GM18520 (cell line): ENCODE results near the gene OVOL3.

ENCODE experiments used
- ATAC-seq: cut with Tn5 transposase; IDR thresholded peaks from one replicate; pipeline ENCODE4 v1.9.1; 2021; ENCODE audit not compliant: unreplicated experiment

The OVOL3 gene

DNA sequence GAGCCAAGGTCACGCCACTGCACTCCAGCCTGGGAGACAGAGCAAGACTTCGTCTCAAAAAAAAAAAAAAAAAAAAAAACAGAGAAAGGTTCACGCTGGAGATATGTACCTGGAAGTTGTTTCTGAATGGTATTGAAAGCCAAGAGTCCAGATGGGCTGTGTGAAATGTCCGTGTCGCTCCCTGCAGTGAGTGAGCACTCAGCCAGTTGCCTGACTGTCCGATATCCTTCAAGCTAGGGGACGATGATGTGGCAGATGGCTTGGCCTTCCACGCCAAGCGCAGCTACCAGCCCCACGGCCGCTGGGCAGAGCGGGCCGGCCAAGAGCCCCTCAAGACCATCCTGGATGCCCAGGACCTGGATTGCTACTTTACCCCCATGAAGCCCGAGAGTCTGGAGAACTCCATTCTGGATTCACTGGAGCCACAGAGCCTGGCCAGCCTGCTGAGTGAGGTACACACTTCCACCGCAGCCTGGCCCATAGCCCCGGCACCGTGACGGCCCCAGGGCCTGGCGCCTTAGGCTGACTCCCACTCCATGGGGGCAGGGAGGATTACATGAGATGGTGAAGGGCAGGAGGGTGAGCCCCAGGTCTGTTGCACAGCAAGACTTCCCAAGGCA lies 11.7 kb upstream of the OVOL3 start:
- ATAC-seq = no peak

DNA sequence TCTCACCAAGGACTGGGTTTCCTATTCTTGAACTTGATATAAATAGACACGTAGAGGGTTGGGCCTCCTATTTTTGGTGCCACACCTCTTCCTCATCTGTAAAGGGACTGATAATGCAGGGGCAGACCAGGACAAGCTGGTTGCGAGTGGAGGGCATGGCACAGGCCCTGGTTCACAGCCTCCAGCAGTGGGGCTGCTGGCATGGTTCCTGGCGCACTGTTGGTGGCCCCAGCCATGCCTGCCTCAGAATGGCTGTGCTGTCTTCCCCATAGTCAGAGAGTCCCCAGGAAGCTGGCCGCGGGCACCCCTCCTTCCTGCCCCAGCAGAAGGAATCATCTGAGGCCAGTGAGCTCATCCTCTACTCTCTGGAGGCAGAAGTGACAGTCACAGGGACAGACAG lies 10.5 kb upstream of the OVOL3 start:
- no peak for ATAC-seq

DNA sequence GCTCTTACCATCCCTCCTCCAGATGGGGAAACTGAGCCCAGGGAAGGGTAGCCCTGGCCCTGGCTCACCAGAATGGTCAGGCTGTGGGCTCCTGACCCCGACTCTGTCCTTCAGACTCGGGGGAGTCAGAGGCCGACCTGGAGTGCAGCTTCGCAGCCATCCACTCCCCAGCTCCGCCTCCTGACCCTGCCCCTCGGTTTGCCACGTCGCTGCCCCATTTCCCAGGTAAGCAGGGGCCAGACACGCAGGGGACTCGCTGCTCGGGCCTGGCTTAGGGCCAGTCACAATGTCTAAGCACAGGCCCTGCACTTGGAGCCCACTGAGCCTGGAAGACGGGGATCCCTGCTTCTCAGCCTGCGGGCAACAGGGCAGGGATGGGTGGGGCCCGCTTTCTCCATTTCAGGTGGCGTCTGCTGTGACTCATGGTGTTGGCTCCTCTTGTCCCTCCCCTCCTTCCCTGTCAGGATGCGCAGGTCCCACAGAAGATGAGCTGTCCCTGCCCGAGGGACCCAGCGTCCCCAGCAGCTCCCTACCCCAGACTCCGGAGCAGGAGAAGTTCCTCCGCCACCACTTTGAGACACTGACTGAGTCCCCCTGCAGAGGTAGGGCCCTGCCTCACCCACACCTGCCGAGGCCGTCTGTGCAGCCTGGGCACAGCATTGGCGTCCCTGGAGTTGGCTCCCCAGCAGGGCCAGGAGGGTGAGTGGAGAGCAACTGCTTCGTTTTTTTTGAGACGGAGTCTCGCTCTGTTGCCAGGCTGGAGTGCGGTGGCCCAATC lies 9.2 kb upstream of the OVOL3 start:
- ATAC-seq = no peak

DNA sequence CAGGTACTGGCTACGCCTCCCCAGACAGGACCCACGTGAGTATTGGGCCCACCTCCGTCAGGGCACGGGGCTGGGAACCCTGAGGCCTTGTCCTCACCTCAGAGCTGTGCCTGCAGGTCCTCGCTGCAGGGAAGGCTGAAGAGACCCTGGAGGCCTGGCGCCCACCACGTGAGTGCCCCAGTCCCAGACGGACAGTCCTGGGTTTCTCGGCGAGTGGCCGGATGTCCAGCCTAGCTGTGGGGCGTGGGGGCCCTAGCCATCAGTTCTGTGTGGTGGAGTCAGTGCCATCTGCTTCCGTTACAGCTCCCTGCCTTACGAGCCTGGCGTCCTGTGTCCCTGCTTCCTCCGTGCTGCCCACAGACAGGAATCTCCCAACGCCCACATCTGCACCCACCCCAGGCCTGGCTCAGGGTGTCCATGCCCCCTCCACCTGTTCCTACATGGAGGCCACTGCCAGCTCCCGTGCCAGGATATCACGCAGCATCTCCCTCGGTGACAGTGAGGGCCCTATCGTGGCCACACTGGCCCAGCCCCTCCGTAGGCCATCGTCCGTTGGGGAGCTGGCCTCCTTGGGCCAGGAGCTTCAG lies 7.8 kb upstream of the OVOL3 start:
- no peak for ATAC-seq

- no peak for ATAC-seq
Observed at GRCh38 chr19:36103842-36104552, 6.9 kb upstream of the OVOL3 start.

GRCh38 chr19:36106441-36106840 lies 4.5 kb upstream of the OVOL3 start:
- no peak for ATAC-seq

DNA sequence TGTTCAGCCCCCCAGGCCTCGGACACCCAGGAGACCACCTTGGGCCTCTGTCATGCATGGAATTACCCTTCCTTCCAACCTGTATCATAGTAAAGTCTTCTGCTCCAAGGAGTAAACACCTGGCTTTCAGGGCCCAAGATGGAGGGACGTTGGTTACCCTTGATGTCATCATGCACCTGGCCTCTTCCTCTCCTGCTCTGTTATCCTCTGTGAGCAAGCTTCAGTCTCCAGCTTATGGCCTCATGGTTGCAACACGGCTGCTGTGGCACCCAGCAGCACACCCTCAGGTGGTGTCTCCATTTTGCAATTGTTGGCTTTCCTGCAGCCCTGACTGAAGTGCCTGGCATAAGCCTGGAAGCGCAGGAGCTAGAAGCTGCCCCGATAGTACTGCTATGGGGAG lies 4.0 kb upstream of the OVOL3 start:
- no peak for ATAC-seq

GRCh38 chr19:36108684-36109083 lies 2.3 kb upstream of the OVOL3 start:
- ATAC-seq = no peak

DNA sequence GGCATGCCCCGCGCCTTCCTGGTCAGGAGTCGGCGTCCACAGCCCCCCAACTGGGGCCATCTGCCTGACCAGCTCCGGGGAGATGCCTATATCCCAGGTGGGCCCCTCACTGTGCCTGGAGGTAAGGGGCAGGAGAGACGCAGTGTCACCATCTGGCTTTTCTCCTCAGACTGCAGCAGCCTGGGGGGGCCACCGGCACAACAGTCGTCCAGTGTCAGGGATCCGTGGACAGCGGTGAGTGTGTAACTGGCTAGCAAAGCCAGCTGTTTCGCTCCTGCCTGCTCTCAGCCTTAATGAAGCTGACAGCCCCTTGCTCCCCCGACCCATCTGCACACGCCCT lies 227 bp downstream of the OVOL3 start:
- ATAC-seq = no peak

- no peak for ATAC-seq
Observed at GRCh38 chr19:36112678-36113077, 1.7 kb downstream of the OVOL3 start.

DNA sequence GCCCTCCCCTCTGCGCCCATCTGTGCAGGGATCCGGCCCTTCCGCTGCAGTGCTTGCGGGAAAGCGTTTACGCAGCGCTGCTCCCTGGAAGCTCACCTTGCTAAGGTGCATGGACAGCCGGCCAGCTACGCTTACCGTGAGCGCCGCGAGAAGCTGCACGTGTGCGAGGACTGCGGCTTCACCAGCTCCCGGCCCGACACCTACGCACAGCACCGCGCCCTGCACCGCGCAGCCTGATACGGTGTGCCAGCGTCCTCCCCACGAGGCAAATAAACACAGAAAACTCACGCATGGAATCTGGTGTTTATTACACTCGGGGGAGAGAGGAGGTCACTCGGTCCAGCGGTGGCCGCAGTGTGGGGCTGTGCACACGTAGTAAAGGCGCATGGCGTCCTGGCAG lies 2.5 kb downstream of the OVOL3 start:
- no peak for ATAC-seq

DNA sequence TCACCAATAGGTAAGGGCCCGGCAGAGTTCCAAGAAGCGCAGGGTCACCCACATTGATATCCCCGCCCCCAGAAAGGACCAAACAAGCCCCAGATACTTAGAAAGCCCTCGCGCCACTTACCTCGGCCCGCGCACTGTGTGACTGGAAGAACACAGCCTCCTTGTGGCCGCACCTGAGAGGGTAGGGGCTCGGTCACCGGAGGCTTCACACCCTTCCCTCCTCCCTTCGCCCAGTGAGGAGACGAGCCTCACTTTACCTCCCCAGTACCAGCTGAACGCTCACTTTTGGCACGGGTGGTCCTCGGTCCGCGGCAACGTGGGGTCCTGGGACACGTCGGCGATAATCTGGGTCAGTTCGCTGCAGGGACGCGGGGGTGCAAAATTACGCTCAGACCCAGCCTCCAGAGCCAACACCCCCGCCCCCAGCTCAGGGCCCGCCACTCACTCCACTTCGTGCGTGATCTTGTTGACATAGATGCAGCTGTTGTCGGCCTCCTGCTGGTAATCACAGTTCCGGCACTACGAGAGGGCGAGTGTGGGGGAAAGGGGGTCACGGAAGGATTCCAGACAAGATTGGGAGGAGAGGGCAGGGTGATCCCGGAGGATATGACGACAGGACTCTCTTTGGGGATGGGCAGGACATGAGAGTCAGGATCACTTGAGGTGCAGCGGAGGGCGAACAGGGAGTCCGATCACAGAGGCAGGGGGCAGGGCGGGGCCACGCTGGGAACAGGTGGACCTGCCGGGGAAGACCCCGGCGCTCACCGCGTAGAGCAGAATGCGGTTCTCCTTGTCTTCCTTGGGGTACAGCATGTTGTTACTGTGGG lies 3.2 kb downstream of the OVOL3 start:
- no peak for ATAC-seq

- peak; percentile 84 for ATAC-seq
Observed at GRCh38 chr19:36114721-36115452, 3.9 kb downstream of the OVOL3 start, which contains the start of gene POLR2I. POLR2I (minus strand) TSS chr19:36114875; CDS start chr19:36114856, 19 bp downstream.

DNA sequence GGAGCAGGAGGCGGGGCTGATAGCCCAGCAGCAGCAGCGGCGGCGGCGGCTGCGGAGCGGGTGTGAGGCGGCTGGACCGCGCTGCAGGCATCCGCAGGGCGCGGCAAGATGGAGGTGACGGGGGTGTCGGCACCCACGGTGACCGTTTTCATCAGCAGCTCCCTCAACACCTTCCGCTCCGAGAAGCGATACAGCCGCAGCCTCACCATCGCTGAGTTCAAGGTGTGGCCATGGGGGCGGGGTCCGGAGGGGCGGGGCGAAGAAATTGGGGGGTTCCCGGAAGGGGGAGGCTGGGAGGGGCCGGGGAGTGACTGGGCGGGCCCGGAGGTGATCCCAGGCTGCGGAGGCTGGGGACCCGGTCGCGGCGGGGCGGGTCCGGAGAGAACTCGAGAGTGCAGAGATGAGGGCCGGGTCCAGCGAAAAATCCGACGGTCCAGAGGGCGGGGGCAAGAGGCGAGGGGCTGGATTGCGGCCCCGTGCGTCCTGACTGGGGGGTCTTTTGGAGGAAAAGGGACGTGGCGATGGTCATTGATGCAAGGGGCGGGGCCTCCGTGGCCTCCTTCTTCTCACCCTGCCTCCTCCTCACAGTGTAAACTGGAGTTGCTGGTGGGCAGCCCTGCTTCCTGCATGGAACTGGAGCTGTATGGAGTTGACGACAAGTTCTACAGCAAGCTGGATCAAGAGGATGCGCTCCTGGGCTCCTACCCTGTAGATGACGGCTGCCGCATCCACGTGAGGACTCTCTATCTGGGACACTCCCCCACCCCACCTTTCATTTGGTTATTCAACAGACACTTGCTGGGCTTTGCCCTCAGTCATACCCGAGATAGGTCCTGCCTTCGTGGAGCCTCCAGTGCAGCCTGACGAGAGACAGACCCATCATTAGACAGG lies 4.8 kb downstream of the OVOL3 start, which contains the start of gene TBCB:
TBCB (plus strand) TSS at position 16 of the 891 bp plus-strand sequence; CDS start at position 109, 93 bp downstream.
- ATAC-seq = peak; percentile 27

GRCh38 chr19:36116344-36116637 lies 5.3 kb downstream of the OVOL3 start:
- ATAC-seq = no peak

GRCh38 chr19:36120092-36120983 lies 9.4 kb downstream of the OVOL3 start:
- no peak for ATAC-seq

GRCh38 chr19:36120984-36121358 lies 10.0 kb downstream of the OVOL3 start:
- ATAC-seq = no peak

GRCh38 chr19:36121486-36122124 lies 10.7 kb downstream of the OVOL3 start:
- ATAC-seq = no peak
